Immature natural killer cell (primary cell): Measurements from ENCODE around the gene CCDC69. TPM values are rescaled to one million over a fixed set of nuclear protein-coding genes. Genes with fewer than 3 reads are reported as not detected.

Experiments used
- DNase-seq, 3 donors: peaks; one replicate each; pipeline ENCODE4 v3.0.0; 2022; ENCODE audit warnings: mixed read lengths in 1 of 3
- H3K27ac Mint-ChIP-seq, 6 donors: one replicate each; pipeline ENCODE4 v1.8.0; 2020; ENCODE audit warnings: mixed read lengths in 6 of 6, mild to moderate bottlenecking in 5 of 6, inconsistent platforms in 4 of 6, moderate library complexity in 3 of 6
- H3K27me3 Mint-ChIP-seq, 3 donors: one replicate each; pipeline ENCODE4 v1.8.0; 2020 to 2021; ENCODE audit warnings: low read depth in 3 of 3, mild to moderate bottlenecking in 3 of 3, mixed read lengths in 3 of 3, moderate library complexity in 3 of 3, inconsistent platforms in 1 of 3
- H3K36me3 Mint-ChIP-seq, 3 donors: one replicate each; pipeline ENCODE4 v1.8.0; 2020; ENCODE audit warnings: mixed read lengths in 3 of 3, inconsistent platforms in 2 of 3, mild to moderate bottlenecking in 2 of 3
- H3K4me1 Mint-ChIP-seq, 2 donors: one replicate each; pipeline ENCODE4 v1.8.0; 2020; ENCODE audit warnings: inconsistent platforms in 2 of 2, mild to moderate bottlenecking in 2 of 2, mixed read lengths in 2 of 2, moderate library complexity in 1 of 2
- H3K4me3 Mint-ChIP-seq, 5 donors: one replicate each; pipeline ENCODE4 v1.8.0; 2020; ENCODE audit warnings: mild to moderate bottlenecking in 5 of 5, mixed read lengths in 5 of 5, inconsistent platforms in 3 of 5, moderate library complexity in 3 of 5
- H3K9me3 Mint-ChIP-seq, 6 donors: one replicate each; pipeline ENCODE4 v1.8.0; 2020; ENCODE audit warnings: mild to moderate bottlenecking in 6 of 6, mixed read lengths in 6 of 6, inconsistent platforms in 4 of 6, moderate library complexity in 3 of 6
- polyA plus RNA-seq, 3 donors: library from polyadenylated mRNA; unstranded; fragments of 300-500 nt; fragmentation: Illumina TruSeq; gene quantifications; one replicate each; pipeline ENCODE4 v1.2.3, GENCODE V29; 2021

CCDC69 gene
- polyA plus RNA-seq, 3 donors from 2014 or later = 88.1 to 256 (median 149) TPM

GRCh38 chr5:151253605-151253950 lies 29.7 kb upstream of the CCDC69 start:
- H3K27ac Mint-ChIP-seq = peak overlapping the region; percentile 75 to 93 (median 88)
- peak overlapping the region; percentile 85 to 92 (median 89) for H3K4me3 Mint-ChIP-seq
- peaks cover 25 to 28% of the 10 kb centered on the region in 2 donors for H3K4me1 Mint-ChIP-seq
- no peaks in the 10 kb centered on the region for H3K36me3 Mint-ChIP-seq
- H3K9me3 Mint-ChIP-seq = no peaks in the 10 kb centered on the region
- peaks cover 2 to 7% (median 3%) of the 10 kb centered on the region in 3 donors for H3K27me3 Mint-ChIP-seq
- no peak for DNase-seq

GRCh38 chr5:151252762-151253604 lies 29.1 kb upstream of the CCDC69 start, which contains the start of gene GM2A:
Gene GM2A (plus strand): TSS chr5:151253185. CDS start chr5:151253217, 32 bp downstream.
- Mint-ChIP-seq H3K27me3 (peaks cover 2 to 7% (median 3%) of the 10 kb centered on the region in 3 donors), H3K36me3 (no peaks in the 10 kb centered on the region), H3K4me1 (peaks cover 25 to 28% of the 10 kb centered on the region in 2 donors), H3K27ac (peak within 1 kb of the TSS; percentile 75 to 93 (median 88)), H3K9me3 (no peaks in the 10 kb centered on the region), H3K4me3 (peak within 1 kb of the TSS; percentile 85 to 92 (median 89))
- peak; percentile 99 for DNase-seq

- H3K9me3 Mint-ChIP-seq = no peaks in the 10 kb centered on the region
- H3K4me1 Mint-ChIP-seq = peaks cover 25 to 28% of the 10 kb centered on the region in 2 donors
- peak overlapping the region; percentile 59 to 89 (median 87) for H3K27ac Mint-ChIP-seq
- no peak for DNase-seq
- no peaks in the 10 kb centered on the region for H3K36me3 Mint-ChIP-seq
- peak overlapping the region; percentile 85 to 92 (median 89) for H3K4me3 Mint-ChIP-seq
- peaks cover 2 to 7% (median 3%) of the 10 kb centered on the region in 3 donors for H3K27me3 Mint-ChIP-seq
Observed at GRCh38 chr5:151251621-151252020, 27.7 kb upstream of the CCDC69 start.

GRCh38 chr5:151251001-151251551 lies 27.2 kb upstream of the CCDC69 start:
- Mint-ChIP-seq H3K4me3 (peak overlapping the region; percentile 64 to 90 (median 86)), H3K4me1 (peaks cover 25 to 28% of the 10 kb centered on the region in 2 donors), H3K27me3 (peaks cover 2 to 7% (median 3%) of the 10 kb centered on the region in 3 donors), H3K9me3 (no peaks in the 10 kb centered on the region), H3K27ac (peak overlapping the region; percentile 59 to 88 (median 80)), H3K36me3 (no peaks in the 10 kb centered on the region)
- DNase-seq = peak in 1 of 3 donors; percentile 43

GRCh38 chr5:151250346-151251000 lies 26.6 kb upstream of the CCDC69 start:
- H3K4me1 Mint-ChIP-seq = peaks cover 25 to 28% of the 10 kb centered on the region in 2 donors
- H3K27ac Mint-ChIP-seq = peak overlapping the region in 4 of 6 donors; percentile 37 to 88 (median 79)
- no peaks in the 10 kb centered on the region for H3K9me3 Mint-ChIP-seq
- peaks cover 2 to 7% (median 3%) of the 10 kb centered on the region in 3 donors for H3K27me3 Mint-ChIP-seq
- DNase-seq = no peak
- peaks cover 0 to 4% (median 0%) of the 10 kb centered on the region in 3 donors for H3K36me3 Mint-ChIP-seq
- peak overlapping the region in 2 of 5 donors; percentile 40 to 86 for H3K4me3 Mint-ChIP-seq

- H3K9me3 Mint-ChIP-seq = no peaks in the 10 kb centered on the region
- peaks cover 0 to 4% (median 0%) of the 10 kb centered on the region in 3 donors for H3K36me3 Mint-ChIP-seq
- peaks cover 2 to 7% (median 3%) of the 10 kb centered on the region in 3 donors for H3K27me3 Mint-ChIP-seq
- peaks cover 28 to 32% of the 10 kb centered on the region in 2 donors for H3K4me1 Mint-ChIP-seq
- H3K27ac Mint-ChIP-seq = no peak overlapping the region
- no peak overlapping the region for H3K4me3 Mint-ChIP-seq
- no peak for DNase-seq
Observed at GRCh38 chr5:151249281-151249680, 25.4 kb upstream of the CCDC69 start.

- H3K4me1 Mint-ChIP-seq = peaks cover 26 to 33% of the 10 kb centered on the region in 2 donors
- no peaks in the 10 kb centered on the region for H3K9me3 Mint-ChIP-seq
- peaks cover 2 to 9% (median 5%) of the 10 kb centered on the region in 3 donors for H3K27me3 Mint-ChIP-seq
- peaks cover 0 to 4% (median 0%) of the 10 kb centered on the region in 3 donors for H3K36me3 Mint-ChIP-seq
- DNase-seq = no peak
- H3K4me3 Mint-ChIP-seq = no peak overlapping the region
- H3K27ac Mint-ChIP-seq = no peak overlapping the region
Observed at GRCh38 chr5:151248651-151249050, 24.8 kb upstream of the CCDC69 start.

- H3K4me3 Mint-ChIP-seq = no peak overlapping the region
- H3K4me1 Mint-ChIP-seq = peaks cover 5 to 11% of the 10 kb centered on the region in 2 donors
- peaks cover 0 to 4% (median 0%) of the 10 kb centered on the region in 3 donors for H3K36me3 Mint-ChIP-seq
- no peaks in the 10 kb centered on the region for H3K9me3 Mint-ChIP-seq
- H3K27me3 Mint-ChIP-seq = peaks cover 2 to 4% (median 2%) of the 10 kb centered on the region in 3 donors
- H3K27ac Mint-ChIP-seq = no peak overlapping the region
- DNase-seq = no peak
Observed at GRCh38 chr5:151245680-151246219, 21.9 kb upstream of the CCDC69 start.

GRCh38 chr5:151244206-151244605 lies 20.3 kb upstream of the CCDC69 start:
- Mint-ChIP-seq H3K4me1 (peaks cover 6 to 14% of the 10 kb centered on the region in 2 donors), H3K9me3 (no peaks in the 10 kb centered on the region), H3K36me3 (peaks cover 0 to 4% (median 0%) of the 10 kb centered on the region in 3 donors), H3K4me3 (no peak overlapping the region), H3K27ac (peak overlapping the region in 2 of 6 donors; percentile 37 to 39), H3K27me3 (peaks cover 2 to 4% (median 2%) of the 10 kb centered on the region in 3 donors)
- peak; percentile 19 to 32 (median 26) for DNase-seq

- DNase-seq = no peak
- no peak overlapping the region for H3K4me3 Mint-ChIP-seq
- H3K4me1 Mint-ChIP-seq = peaks cover 7 to 17% of the 10 kb centered on the region in 2 donors
- no peaks in the 10 kb centered on the region for H3K9me3 Mint-ChIP-seq
- peaks cover 2 to 4% (median 2%) of the 10 kb centered on the region in 3 donors for H3K27me3 Mint-ChIP-seq
- no peak overlapping the region for H3K27ac Mint-ChIP-seq
- peaks cover 0 to 4% (median 0%) of the 10 kb centered on the region in 3 donors for H3K36me3 Mint-ChIP-seq
Observed at GRCh38 chr5:151243564-151243963, 19.7 kb upstream of the CCDC69 start.

- Mint-ChIP-seq H3K4me1 (peaks cover 7 to 17% of the 10 kb centered on the region in 2 donors), H3K27ac (no peak overlapping the region), H3K9me3 (no peaks in the 10 kb centered on the region), H3K4me3 (no peak overlapping the region), H3K27me3 (peaks cover 2 to 5% (median 2%) of the 10 kb centered on the region in 3 donors), H3K36me3 (peaks cover 0 to 4% (median 0%) of the 10 kb centered on the region in 3 donors)
- no peak for DNase-seq
Observed at GRCh38 chr5:151243127-151243526, 19.2 kb upstream of the CCDC69 start.

GRCh38 chr5:151240924-151241635 lies 17.2 kb upstream of the CCDC69 start:
- H3K27ac Mint-ChIP-seq = no peak overlapping the region
- H3K27me3 Mint-ChIP-seq = peaks cover 2 to 8% (median 2%) of the 10 kb centered on the region in 3 donors
- no peak overlapping the region for H3K4me3 Mint-ChIP-seq
- DNase-seq = no peak
- H3K36me3 Mint-ChIP-seq = peaks cover 0 to 4% (median 0%) of the 10 kb centered on the region in 3 donors
- H3K4me1 Mint-ChIP-seq = peaks cover 7 to 17% of the 10 kb centered on the region in 2 donors
- no peaks in the 10 kb centered on the region for H3K9me3 Mint-ChIP-seq
